SK-N-MC (cell line): Measurements from ENCODE around the gene ATP6V0A4.

Source experiments
- EZH2 ChIP-seq: fragments of 200-600 bp; sonication (generic); IDR thresholded peaks from one replicate; pipeline ENCODE4 v1.6.1; 2017; ENCODE audit warnings: antibody characterized with exemption
- FOXP2 ChIP-seq: optimal IDR thresholded peaks from 2 replicates; pipeline ENCODE3; 2011; ENCODE audit warnings: mild to moderate bottlenecking, moderate library complexity; ENCODE audit not compliant: insufficient read depth; ENCODE audit errors: extremely low read length, control extremely low read depth
- POLR2AphosphoS5 ChIP-seq: IDR thresholded peaks from 2 replicates; pipeline ENCODE4 v1.6.1; 2012; ENCODE audit warnings: mild to moderate bottlenecking, low read depth, low read length, borderline replicate concordance

- TF ChIP-seq EZH2 (no peak), POLR2AphosphoS5 (no peak), FOXP2 (no peak)
Measured at GRCh38 chr7:138837627-138838026, 39.6 kb upstream of the ATP6V0A4 start.
